ENCODE results near the gene RHEX.
"Not testable (repeated sequence)": the region's sequence is repeated elsewhere in the genome, so short reads cannot be mapped to it uniquely, and the experiment has no call there.

The RHEX gene

GRCh38 chr1:206058927-206059292 lies 5.9 kb downstream of the RHEX start:
- DNase-seq (ENCODE audit: low read depth, low spot score) = no peak

- no peak for DNase-seq (ENCODE audit: low read depth, low spot score)
Observed at GRCh38 chr1:206059355-206059915, 6.5 kb downstream of the RHEX start.

DNA sequence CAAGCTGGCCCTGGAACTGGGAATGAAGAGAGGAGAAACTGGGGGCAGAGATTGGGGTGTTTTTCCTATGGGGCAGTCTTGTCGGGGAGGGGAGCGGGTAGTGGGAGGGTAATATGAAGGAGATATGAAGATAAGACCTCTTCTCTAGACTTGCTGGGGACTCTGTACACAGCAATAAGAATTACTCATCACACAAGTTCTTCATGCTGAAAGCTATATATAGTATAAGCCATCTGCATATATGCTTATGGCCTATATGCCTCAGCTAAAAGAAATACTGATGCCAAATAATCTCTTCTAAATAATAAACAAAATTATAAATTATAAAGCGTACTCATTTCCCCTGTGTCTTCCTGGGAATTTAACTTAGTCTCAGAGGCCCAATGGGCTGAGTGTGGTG lies 7.9 kb downstream of the RHEX start:
- no peak for DNase-seq (ENCODE audit: low read depth, low spot score)

DNA sequence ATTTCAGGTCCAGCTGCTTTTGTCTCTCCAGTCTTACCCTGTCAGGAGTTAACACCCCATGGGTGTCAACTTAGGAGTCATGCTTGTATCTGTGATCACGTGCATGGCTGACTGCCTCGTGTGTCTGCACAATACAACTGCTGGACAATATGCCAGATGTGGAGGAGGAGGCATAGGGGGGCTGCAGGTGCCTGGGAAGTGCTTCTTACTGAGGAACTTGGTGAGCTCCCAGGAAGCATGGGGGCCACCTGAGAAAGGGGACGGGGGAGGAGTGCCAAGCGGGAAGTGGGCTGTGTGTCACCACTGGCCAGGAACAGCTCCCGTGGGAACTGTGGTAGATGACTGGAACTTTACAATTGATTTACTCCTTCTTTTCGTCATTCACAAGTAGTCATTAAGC lies 9.5 kb downstream of the RHEX start:
- no peak for DNase-seq (ENCODE audit: low read depth, low spot score)

DNA sequence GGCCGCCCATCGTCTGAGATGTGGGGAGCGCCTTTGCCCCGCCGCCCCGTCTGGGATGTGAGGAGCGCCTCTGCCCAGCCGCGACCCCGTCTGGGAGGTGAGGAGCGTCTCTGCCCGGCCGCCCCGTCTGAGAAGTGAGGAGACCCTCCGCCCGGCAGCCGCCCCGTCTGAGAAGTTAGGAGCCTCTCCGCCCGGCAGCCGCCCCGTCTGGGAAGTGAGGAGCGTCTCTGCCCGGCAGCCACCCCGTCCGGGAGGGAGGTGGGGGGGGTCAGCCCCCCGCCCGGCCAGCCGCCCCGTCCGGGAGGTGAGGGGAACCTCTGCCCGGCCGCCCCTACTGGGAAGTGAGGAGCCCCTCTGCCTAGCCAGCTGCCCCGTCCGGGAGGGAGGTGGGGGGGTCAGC lies 11.0 kb downstream of the RHEX start:
- DNase-seq (ENCODE audit: low read depth, low spot score) = not testable (repeated sequence)

DNA sequence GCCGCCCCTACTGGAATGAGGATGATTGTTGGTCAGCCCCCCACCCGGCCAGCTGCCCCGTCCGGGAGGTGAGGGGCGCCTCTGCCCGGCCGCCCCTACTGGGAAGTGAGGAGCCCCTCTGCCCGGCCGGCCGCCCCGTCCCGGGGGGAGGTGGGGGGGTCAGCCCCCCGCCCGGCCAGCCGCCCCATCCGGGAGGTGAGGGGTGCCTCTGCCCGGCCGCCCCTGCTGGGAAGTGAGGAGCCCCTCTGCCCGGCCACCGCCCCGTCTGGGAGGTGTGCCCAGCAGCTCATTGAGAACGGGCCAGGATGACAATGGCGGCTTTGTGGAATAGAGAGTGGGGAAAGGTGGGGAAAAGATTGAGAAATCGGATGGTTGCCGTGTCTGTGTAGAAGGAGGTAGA lies 11.5 kb downstream of the RHEX start:
- not testable (repeated sequence) for DNase-seq (ENCODE audit: low read depth, low spot score)

GRCh38 chr1:206065547-206066145 lies 12.7 kb downstream of the RHEX start:
- DNase-seq (ENCODE audit: low read depth, low spot score) = no peak

- DNase-seq (ENCODE audit: low read depth, low spot score) = no peak
Observed at GRCh38 chr1:206066479-206067171, 13.7 kb downstream of the RHEX start.

- DNase-seq (ENCODE audit: low read depth, low spot score) = no peak
Observed at GRCh38 chr1:206067486-206068227, 14.7 kb downstream of the RHEX start.

DNA sequence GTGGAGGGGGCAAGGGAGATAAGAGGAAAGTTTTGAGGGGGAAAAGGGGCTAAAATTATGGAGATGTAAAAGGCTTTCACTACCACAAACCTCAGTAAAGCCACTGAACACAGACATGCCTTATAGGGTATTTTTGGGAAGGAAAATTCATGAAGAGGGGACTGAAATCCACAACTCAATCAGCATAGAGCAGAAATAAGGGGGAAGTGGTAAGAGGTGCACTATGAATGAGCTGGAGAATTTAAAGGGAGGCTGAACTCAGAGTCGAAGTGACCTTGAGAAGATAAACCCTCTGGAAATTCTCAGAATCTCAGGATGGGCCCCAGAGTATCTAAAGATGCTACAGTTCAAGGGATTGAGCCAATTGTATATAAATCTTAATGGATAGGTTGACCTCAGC lies 15.3 kb downstream of the RHEX start:
- DNase-seq (ENCODE audit: low read depth, low spot score) = no peak

- no peak for DNase-seq (ENCODE audit: low read depth, low spot score)
Observed at GRCh38 chr1:206070627-206071304, 17.8 kb downstream of the RHEX start.

GRCh38 chr1:206074839-206075238 lies 21.9 kb downstream of the RHEX start:
- no peak for DNase-seq (ENCODE audit: low read depth, low spot score)

DNA sequence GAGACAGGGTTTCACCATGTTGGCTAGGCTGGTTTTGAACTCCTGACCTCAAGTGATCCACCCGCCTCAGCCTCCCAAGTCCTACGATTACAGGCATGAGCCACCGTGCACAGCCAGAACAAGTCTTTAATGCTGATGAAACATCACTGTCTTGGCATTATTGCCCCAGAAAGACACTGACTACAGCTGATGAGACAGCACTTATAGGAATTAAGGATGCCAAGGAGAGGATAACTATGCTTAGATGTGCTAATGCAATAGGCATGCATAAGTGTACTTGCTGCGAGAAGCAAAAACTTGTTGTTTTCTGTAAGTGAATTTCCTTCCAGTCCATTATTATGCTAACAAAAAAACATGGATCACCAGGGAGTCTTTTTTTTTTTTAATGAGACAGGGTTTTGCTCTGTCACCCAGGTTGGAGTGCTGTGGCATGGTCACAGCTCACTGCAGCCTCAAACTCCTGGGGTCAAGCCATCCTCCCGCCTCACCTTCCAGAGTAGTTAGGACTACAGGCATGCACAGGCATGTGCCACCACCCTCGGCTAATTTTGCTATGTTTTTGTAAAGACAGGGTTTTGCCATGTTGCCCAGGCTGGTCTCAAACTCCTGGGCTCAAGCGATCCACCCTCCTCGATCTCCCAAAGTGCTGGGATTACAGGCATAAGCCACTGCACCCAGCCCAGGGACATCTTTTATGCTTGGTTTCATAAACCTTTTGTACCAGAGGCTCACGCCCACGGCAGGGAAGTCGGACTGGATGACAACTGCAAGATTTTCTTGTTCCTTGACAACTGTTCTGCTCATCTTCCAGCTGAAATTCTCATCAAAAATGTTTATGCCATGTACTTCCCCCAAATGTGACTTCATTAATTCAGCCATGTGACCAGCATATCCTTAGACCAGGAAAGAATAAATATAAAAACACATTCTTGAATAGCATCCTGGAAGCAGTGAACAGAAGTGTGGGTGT lies 23.1 kb downstream of the RHEX start:
- no peak for DNase-seq (ENCODE audit: low read depth, low spot score)

DNA sequence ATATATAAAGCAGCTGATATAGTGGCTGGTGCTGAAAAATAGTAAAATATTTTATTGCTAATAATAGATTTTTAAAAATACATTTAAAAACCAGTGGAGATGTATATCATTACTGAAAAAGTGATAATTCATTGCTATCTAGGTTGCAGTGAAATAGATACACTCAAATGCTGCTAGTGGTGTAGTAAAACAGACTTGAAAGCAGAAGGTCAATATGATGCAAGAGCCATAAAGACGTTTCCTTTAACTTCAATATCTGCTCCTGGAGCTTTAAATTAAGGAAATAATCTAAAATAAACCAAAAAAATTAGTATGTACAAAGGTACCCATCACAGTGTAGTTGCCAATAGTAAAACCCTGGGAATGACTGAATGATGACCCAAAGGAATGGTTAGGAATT lies 26.2 kb downstream of the RHEX start:
- DNase-seq (ENCODE audit: low read depth, low spot score) = no peak

DNA sequence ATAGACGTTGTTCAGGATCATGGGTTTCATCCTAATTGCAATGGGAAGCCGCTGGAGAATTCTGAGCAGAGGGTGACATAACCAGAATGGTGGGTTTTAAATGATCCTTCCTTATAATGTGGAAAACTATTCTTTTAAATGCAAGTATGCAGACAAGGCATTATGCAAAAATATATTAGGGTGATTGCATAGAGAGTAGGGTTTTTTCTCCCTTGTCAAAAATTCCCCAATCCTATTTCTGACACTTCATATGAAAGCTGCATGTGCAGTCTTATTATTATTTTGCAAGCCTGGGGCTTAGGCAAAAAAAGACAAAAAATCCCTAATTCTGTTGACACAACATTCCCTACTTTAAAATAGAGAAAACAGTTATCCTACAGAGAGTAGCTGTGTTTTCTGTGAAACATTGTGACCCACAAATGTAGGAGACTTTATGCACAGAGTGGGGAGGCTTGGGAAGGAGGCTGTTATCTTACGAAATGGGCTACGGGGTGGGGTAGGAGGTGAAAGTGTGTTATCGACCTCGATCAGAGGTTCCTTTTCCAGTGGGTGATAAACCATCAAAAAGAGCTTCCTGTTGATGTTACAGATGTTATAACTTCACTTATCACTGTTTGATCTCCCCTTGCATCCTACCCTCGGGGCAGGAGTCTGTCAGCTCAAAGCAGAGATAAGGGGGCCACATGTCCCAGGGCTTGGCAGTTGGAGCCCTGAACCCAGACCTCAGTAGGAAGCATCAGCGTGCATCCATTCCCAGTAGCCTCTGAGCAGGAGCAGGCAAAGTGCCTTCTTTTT lies 27.2 kb downstream of the RHEX start:
- no peak for DNase-seq (ENCODE audit: low read depth, low spot score)

GRCh38 chr1:206081856-206082255 lies 28.9 kb downstream of the RHEX start:
- no peak for DNase-seq (ENCODE audit: low read depth, low spot score)

GRCh38 chr1:206082831-206083695 lies 30.1 kb downstream of the RHEX start:
- no peak for DNase-seq (ENCODE audit: low read depth, low spot score)

DNA sequence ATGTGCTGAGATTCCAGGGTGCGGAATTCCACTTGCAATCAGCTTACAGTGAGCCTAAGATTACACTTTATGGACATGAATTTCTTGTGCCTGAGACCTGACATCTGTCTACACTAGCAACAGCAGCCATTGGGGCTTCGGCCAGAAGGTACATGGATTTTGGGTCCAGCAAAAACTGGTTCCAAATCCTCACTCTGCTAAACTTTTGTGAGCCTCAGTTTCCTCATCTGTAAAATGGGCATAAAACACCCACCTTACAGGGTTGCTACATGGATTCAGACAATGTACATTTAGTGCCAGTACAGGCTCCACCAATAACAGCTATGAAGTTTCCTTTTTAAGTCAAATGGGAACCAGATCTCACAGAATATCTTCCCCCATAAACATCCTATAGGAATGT lies 30.8 kb downstream of the RHEX start:
- no peak for DNase-seq (ENCODE audit: low read depth, low spot score)

DNA sequence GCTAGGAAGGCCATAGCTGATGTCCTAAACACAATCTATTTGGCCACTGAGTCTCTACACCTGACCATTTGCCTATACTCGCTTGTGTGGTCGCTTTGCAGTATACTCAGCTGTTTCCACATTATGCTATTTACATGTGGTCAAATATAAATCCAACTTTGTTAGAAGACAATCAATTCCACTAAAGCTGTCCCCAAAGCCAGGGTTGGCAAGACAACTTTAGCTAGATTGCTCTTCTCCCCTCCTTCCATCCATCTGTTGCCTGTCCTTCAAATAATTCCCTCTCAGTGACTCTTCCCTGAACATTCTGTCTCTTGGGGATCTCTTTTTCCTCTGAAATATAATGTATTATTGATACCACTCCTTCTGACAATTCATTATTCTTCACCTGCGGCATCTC lies 34.1 kb downstream of the RHEX start:
- no peak for DNase-seq (ENCODE audit: low read depth, low spot score)

Data from activated CD4-positive, CD25-positive, alpha-beta regulatory T cell treated with anti-CD3 and anti-CD28 coated beads, Interleukin-2, amount 50 U/mL, for 16 hours (primary cell).